NCI-H774 (cell line): ENCODE data around the gene TGFBR2.

ENCODE experiments used
- DNase-seq: peaks from one replicate; lab custom pipeline; 2025; lab: John Stamatoyannopoulos, UW

Gene TGFBR2

GRCh38 chr3:30637310-30638219 lies 31.2 kb downstream of the TGFBR2 start:
- DNase-seq = no peak

GRCh38 chr3:30638685-30639412 lies 32.4 kb downstream of the TGFBR2 start:
- DNase-seq = no peak

- no peak for DNase-seq
Measured at GRCh38 chr3:30639937-30640336, 33.5 kb downstream of the TGFBR2 start.

GRCh38 chr3:30640851-30641250 lies 34.5 kb downstream of the TGFBR2 start:
- DNase-seq = no peak

- no peak for DNase-seq
Measured at GRCh38 chr3:30641416-30642251, 35.2 kb downstream of the TGFBR2 start.

GRCh38 chr3:30642849-30643361 lies 36.5 kb downstream of the TGFBR2 start:
- DNase-seq = no peak

- DNase-seq = no peak
Measured at GRCh38 chr3:30643763-30644462, 37.5 kb downstream of the TGFBR2 start.

GRCh38 chr3:30644615-30645014 lies 38.2 kb downstream of the TGFBR2 start:
- no peak for DNase-seq

GRCh38 chr3:30645077-30645476 lies 38.7 kb downstream of the TGFBR2 start:
- DNase-seq = no peak

GRCh38 chr3:30646181-30646876 lies 39.9 kb downstream of the TGFBR2 start:
- no peak for DNase-seq

- no peak for DNase-seq
Measured at GRCh38 chr3:30646961-30647752, 40.8 kb downstream of the TGFBR2 start.

- DNase-seq = no peak
Measured at GRCh38 chr3:30648670-30649357, 42.4 kb downstream of the TGFBR2 start.

- DNase-seq = no peak
Measured at GRCh38 chr3:30649572-30650318, 43.3 kb downstream of the TGFBR2 start.

- no peak for DNase-seq
Measured at GRCh38 chr3:30650348-30650995, 44.1 kb downstream of the TGFBR2 start.

GRCh38 chr3:30654269-30654668 lies 47.9 kb downstream of the TGFBR2 start:
- no peak for DNase-seq

- no peak for DNase-seq
Measured at GRCh38 chr3:30655187-30655812, 48.9 kb downstream of the TGFBR2 start.

- no peak for DNase-seq
Measured at GRCh38 chr3:30656624-30657141, 50.3 kb downstream of the TGFBR2 start.
